ENCODE data around the gene CA10.

The CA10 gene

GRCh38 chr17:51830451-51830850, 328.1 kb downstream of the CA10 start:
- no peak overlapping the region for H2AFZ ChIP-seq (ENCODE audit: insufficient read depth, low read length, poor library complexity)
- no peak overlapping the region for H3K4me3 ChIP-seq (ENCODE audit: low read depth, low read length)
- DNase-seq: peak in 1 of 2 donors; percentile 41
- no peak overlapping the region for H3K23ac ChIP-seq (ENCODE audit: low read length)
- H4K12ac ChIP-seq (ENCODE audit: low read depth, low read length): no peak overlapping the region
- H3K36me3 ChIP-seq (ENCODE audit: control insufficient read depth in 1 of 2, insufficient read depth in 2 of 2, low read length in 2 of 2): no peaks in the 10 kb centered on the region
- no peak overlapping the region for H2BK5ac ChIP-seq (ENCODE audit: low read depth, low read length, poor library complexity)
- no peak overlapping the region for H2AK5ac ChIP-seq (ENCODE audit: low read length)
- H3K79me2 ChIP-seq (ENCODE audit: control insufficient read depth, insufficient read depth, low read length, poor library complexity): no peaks in the 10 kb centered on the region
- no peak overlapping the region for H4K8ac ChIP-seq (ENCODE audit: low read depth, low read length)
- no peak overlapping the region for H4K91ac ChIP-seq (ENCODE audit: low read depth, low read length)
- no peak overlapping the region for H3K9ac ChIP-seq (ENCODE audit: low read length)
- no CpG with 5 or more reads among the region's 1 CpG for WGBS (ENCODE audit: extremely low coverage, insufficient coverage, insufficient read length)
- no peaks in the 10 kb centered on the region for H3K4me1 ChIP-seq (ENCODE audit: control insufficient read depth in 1 of 2, insufficient read depth in 2 of 2, low read length in 2 of 2)
- no peak overlapping the region for H3K4me2 ChIP-seq (ENCODE audit: low read length)
- no peak overlapping the region for H3K14ac ChIP-seq (ENCODE audit: low read length)
- no peak overlapping the region for H3K27ac ChIP-seq (ENCODE audit: low read depth, low read length)
- H3K27me3 ChIP-seq (ENCODE audit: insufficient read depth, low read length): no peaks in the 10 kb centered on the region
- no peaks in the 10 kb centered on the region for H3K79me1 ChIP-seq (ENCODE audit: low read length)
- no peak overlapping the region for H2BK120ac ChIP-seq (ENCODE audit: insufficient read depth, low read length, poor library complexity)
- H2BK12ac ChIP-seq (ENCODE audit: low read length): no peak overlapping the region
- no peak overlapping the region for H3K18ac ChIP-seq (ENCODE audit: low read length)
- no peak overlapping the region for H3K4ac ChIP-seq (ENCODE audit: low read depth, low read length)
- no peaks in the 10 kb centered on the region for H3K9me3 ChIP-seq (ENCODE audit: insufficient read depth, low read depth, low read length)

- no peaks in the 10 kb centered on the region for H3K36me3 ChIP-seq (ENCODE audit: control insufficient read depth in 1 of 2, insufficient read depth in 2 of 2, low read length in 2 of 2)
- no peak overlapping the region for H2AFZ ChIP-seq (ENCODE audit: insufficient read depth, low read length, poor library complexity)
- peak; percentile 59 to 83 for DNase-seq
- no peak overlapping the region for H3K4ac ChIP-seq (ENCODE audit: low read depth, low read length)
- no peaks in the 10 kb centered on the region for H3K79me1 ChIP-seq (ENCODE audit: low read length)
- no peak overlapping the region for H3K4me3 ChIP-seq (ENCODE audit: low read depth, low read length)
- H3K14ac ChIP-seq (ENCODE audit: low read length): no peak overlapping the region
- H3K79me2 ChIP-seq (ENCODE audit: control insufficient read depth, insufficient read depth, low read length, poor library complexity): no peaks in the 10 kb centered on the region
- no peak overlapping the region for H3K4me2 ChIP-seq (ENCODE audit: low read length)
- H2BK120ac ChIP-seq (ENCODE audit: insufficient read depth, low read length, poor library complexity): no peak overlapping the region
- H3K4me1 ChIP-seq (ENCODE audit: control insufficient read depth in 1 of 2, insufficient read depth in 2 of 2, low read length in 2 of 2): no peaks in the 10 kb centered on the region
- no peak overlapping the region for H3K9ac ChIP-seq (ENCODE audit: low read length)
- H4K12ac ChIP-seq (ENCODE audit: low read depth, low read length): no peak overlapping the region
- no peaks in the 10 kb centered on the region for H3K9me3 ChIP-seq (ENCODE audit: insufficient read depth, low read depth, low read length)
- no peaks in the 10 kb centered on the region for H3K27me3 ChIP-seq (ENCODE audit: insufficient read depth, low read length)
- no peak overlapping the region for H3K27ac ChIP-seq (ENCODE audit: low read depth, low read length)
- H3K23ac ChIP-seq (ENCODE audit: low read length): no peak overlapping the region
- no peak overlapping the region for H3K18ac ChIP-seq (ENCODE audit: low read length)
- WGBS (ENCODE audit: extremely low coverage, insufficient coverage, insufficient read length): no CpG with 5 or more reads among the region's 2 CpGs
- H4K8ac ChIP-seq (ENCODE audit: low read depth, low read length): no peak overlapping the region
- H2BK5ac ChIP-seq (ENCODE audit: low read depth, low read length, poor library complexity): no peak overlapping the region
- no peak overlapping the region for H2AK5ac ChIP-seq (ENCODE audit: low read length)
- no peak overlapping the region for H4K91ac ChIP-seq (ENCODE audit: low read depth, low read length)
- no peak overlapping the region for H2BK12ac ChIP-seq (ENCODE audit: low read length)
These were observed 329.6 kb downstream of the CA10 start for GRCh38 chr17:51828901-51829300.

- Histone ChIP-seq H4K91ac (ENCODE audit: low read depth, low read length) (no peak overlapping the region), H3K79me1 (ENCODE audit: low read length) (no peaks in the 10 kb centered on the region), H3K9ac (ENCODE audit: low read length) (no peak overlapping the region), H3K14ac (ENCODE audit: low read length) (no peak overlapping the region), H3K9me3 (ENCODE audit: insufficient read depth, low read depth, low read length) (no peaks in the 10 kb centered on the region), H3K36me3 (ENCODE audit: control insufficient read depth in 1 of 2, insufficient read depth in 2 of 2, low read length in 2 of 2) (no peaks in the 10 kb centered on the region), H2BK12ac (ENCODE audit: low read length) (no peak overlapping the region), H3K27me3 (ENCODE audit: insufficient read depth, low read length) (no peaks in the 10 kb centered on the region), H3K4ac (ENCODE audit: low read depth, low read length) (no peak overlapping the region), H2AK5ac (ENCODE audit: low read length) (no peak overlapping the region), H3K4me1 (ENCODE audit: control insufficient read depth in 1 of 2, insufficient read depth in 2 of 2, low read length in 2 of 2) (no peaks in the 10 kb centered on the region), H3K27ac (ENCODE audit: low read depth, low read length) (no peak overlapping the region), H4K12ac (ENCODE audit: low read depth, low read length) (no peak overlapping the region), H2BK120ac (ENCODE audit: insufficient read depth, low read length, poor library complexity) (no peak overlapping the region), H4K8ac (ENCODE audit: low read depth, low read length) (no peak overlapping the region), H3K18ac (ENCODE audit: low read length) (no peak overlapping the region), H3K23ac (ENCODE audit: low read length) (no peak overlapping the region), H3K4me3 (ENCODE audit: low read depth, low read length) (no peak overlapping the region), H2AFZ (ENCODE audit: insufficient read depth, low read length, poor library complexity) (no peak overlapping the region), H2BK5ac (ENCODE audit: low read depth, low read length, poor library complexity) (no peak overlapping the region), H3K79me2 (ENCODE audit: control insufficient read depth, insufficient read depth, low read length, poor library complexity) (no peaks in the 10 kb centered on the region), H3K4me2 (ENCODE audit: low read length) (no peak overlapping the region)
- no peak for DNase-seq
- no CpG with 5 or more reads among the region's 1 CpG for WGBS (ENCODE audit: extremely low coverage, insufficient coverage, insufficient read length)
These were observed 331.4 kb downstream of the CA10 start for GRCh38 chr17:51827140-51827539.

GRCh38 chr17:51820766-51821165, 337.7 kb downstream of the CA10 start:
- H3K79me1 ChIP-seq (ENCODE audit: low read length): no peaks in the 10 kb centered on the region
- no peak overlapping the region for H4K91ac ChIP-seq (ENCODE audit: low read depth, low read length)
- H4K8ac ChIP-seq (ENCODE audit: low read depth, low read length): no peak overlapping the region
- H3K23ac ChIP-seq (ENCODE audit: low read length): no peak overlapping the region
- no peak overlapping the region for H3K4ac ChIP-seq (ENCODE audit: low read depth, low read length)
- no peaks in the 10 kb centered on the region for H3K27me3 ChIP-seq (ENCODE audit: insufficient read depth, low read length)
- DNase-seq: no peak
- H2AK5ac ChIP-seq (ENCODE audit: low read length): no peak overlapping the region
- no peak overlapping the region for H2AFZ ChIP-seq (ENCODE audit: insufficient read depth, low read length, poor library complexity)
- H3K4me1 ChIP-seq (ENCODE audit: control insufficient read depth in 1 of 2, insufficient read depth in 2 of 2, low read length in 2 of 2): peaks cover 0 to 3% of the 10 kb centered on the region in 2 experiments
- no peak overlapping the region for H3K18ac ChIP-seq (ENCODE audit: low read length)
- H3K4me2 ChIP-seq (ENCODE audit: low read length): no peak overlapping the region
- H2BK12ac ChIP-seq (ENCODE audit: low read length): no peak overlapping the region
- no peak overlapping the region for H3K4me3 ChIP-seq (ENCODE audit: low read depth, low read length)
- no peaks in the 10 kb centered on the region for H3K9me3 ChIP-seq (ENCODE audit: insufficient read depth, low read depth, low read length)
- H3K27ac ChIP-seq (ENCODE audit: low read depth, low read length): no peak overlapping the region
- H4K12ac ChIP-seq (ENCODE audit: low read depth, low read length): no peak overlapping the region
- no peak overlapping the region for H2BK120ac ChIP-seq (ENCODE audit: insufficient read depth, low read length, poor library complexity)
- no peak overlapping the region for H3K9ac ChIP-seq (ENCODE audit: low read length)
- no peaks in the 10 kb centered on the region for H3K79me2 ChIP-seq (ENCODE audit: control insufficient read depth, insufficient read depth, low read length, poor library complexity)
- H2BK5ac ChIP-seq (ENCODE audit: low read depth, low read length, poor library complexity): no peak overlapping the region
- H3K14ac ChIP-seq (ENCODE audit: low read length): no peak overlapping the region
- no peaks in the 10 kb centered on the region for H3K36me3 ChIP-seq (ENCODE audit: control insufficient read depth in 1 of 2, insufficient read depth in 2 of 2, low read length in 2 of 2)
- no CpG with 5 or more reads among the region's 1 CpG for WGBS (ENCODE audit: extremely low coverage, insufficient coverage, insufficient read length)

Data from trophoblast cell (in vitro differentiated cells and primary cell).